Astrocyte (in vitro differentiated cells and primary cell): Measurements from ENCODE around the gene FBXO39. TPM values are rescaled to one million over a fixed set of nuclear protein-coding genes. Genes with fewer than 3 reads are reported as not detected.

Experiments
- DNase-seq: peaks from one replicate; pipeline ENCODE4 v3.0.0-alpha.2; 2010; ENCODE audit warnings: low read depth
- FAIRE-seq: peaks from 2 replicates; lab custom pipeline; 2011; peaks lifted over from hg19 to GRCh38; lab: Jason Lieb, UNC
- H2AFZ ChIP-seq: 2 replicates; pipeline ENCODE4 v1.6.0; 2012; ENCODE audit warnings: low read depth, low read length, inconsistent platforms
- H3K27ac ChIP-seq: 2 replicates; pipeline ENCODE4 v1.5.1; 2011; ENCODE audit warnings: low read depth, low read length, inconsistent platforms
- H3K27me3 ChIP-seq: 2 replicates; pipeline ENCODE4 v1.6.0; 2011; ENCODE audit warnings: low read length, inconsistent platforms; ENCODE audit not compliant: insufficient read depth
- H3K36me3 ChIP-seq: 2 replicates; pipeline ENCODE4 v1.5.1; 2011; ENCODE audit warnings: low read length, inconsistent platforms; ENCODE audit not compliant: insufficient read depth
- H3K4me1 ChIP-seq: 2 replicates; pipeline ENCODE4 v1.5.1; 2011; ENCODE audit warnings: low read length, inconsistent platforms; ENCODE audit not compliant: insufficient read depth
- H3K4me2 ChIP-seq: 2 replicates; pipeline ENCODE4 v1.6.0; 2012; ENCODE audit warnings: low read length, inconsistent platforms
- H3K4me3 ChIP-seq: 2 replicates; pipeline ENCODE4 v1.5.1; 2011; ENCODE audit warnings: low read depth, mild to moderate bottlenecking, low read length, inconsistent platforms; ENCODE audit not compliant: insufficient read depth
- H3K79me2 ChIP-seq: 2 replicates; pipeline ENCODE4 v1.6.0; 2012; ENCODE audit warnings: mild to moderate bottlenecking, low read length, inconsistent platforms; ENCODE audit not compliant: insufficient read depth
- H3K9ac ChIP-seq: 2 replicates; pipeline ENCODE4 v1.6.0; 2012; ENCODE audit warnings: mild to moderate bottlenecking, low read length, inconsistent platforms
- H3K9me3 ChIP-seq: 2 replicates; pipeline ENCODE4 v1.5.1; 2012; ENCODE audit warnings: low read depth, mild to moderate bottlenecking, low read length, inconsistent platforms; ENCODE audit not compliant: insufficient read depth
- H4K20me1 ChIP-seq: 2 replicates; pipeline ENCODE4 v1.6.0; 2012; ENCODE audit warnings: low read length, inconsistent platforms; ENCODE audit not compliant: insufficient read depth
- H3K27ac Mint-ChIP-seq: one replicate; pipeline ENCODE4 v1.8.0; 2021; ENCODE audit warnings: mild to moderate bottlenecking, mixed read lengths; ENCODE audit not compliant: unreplicated experiment
- H3K27me3 Mint-ChIP-seq: one replicate; pipeline ENCODE4 v1.8.0; 2021; ENCODE audit warnings: low read depth, mixed read lengths; ENCODE audit not compliant: unreplicated experiment
- H3K36me3 Mint-ChIP-seq: one replicate; pipeline ENCODE4 v1.8.0; 2021; ENCODE audit warnings: low read depth, mixed read lengths; ENCODE audit not compliant: unreplicated experiment
- H3K4me1 Mint-ChIP-seq: one replicate; pipeline ENCODE4 v1.8.0; 2021; ENCODE audit warnings: low read depth, mixed read lengths; ENCODE audit not compliant: unreplicated experiment
- H3K4me3 Mint-ChIP-seq: one replicate; pipeline ENCODE4 v1.8.0; 2021; ENCODE audit warnings: mild to moderate bottlenecking, moderate library complexity, mixed read lengths; ENCODE audit not compliant: unreplicated experiment
- H3K9me3 Mint-ChIP-seq: one replicate; pipeline ENCODE4 v1.8.0; 2021; ENCODE audit warnings: mild to moderate bottlenecking, mixed read lengths; ENCODE audit not compliant: unreplicated experiment
- EZH2 ChIP-seq: IDR thresholded peaks from 2 replicates; pipeline ENCODE4 v1.6.1; 2012; ENCODE audit warnings: mild to moderate bottlenecking, low read length, inconsistent platforms; ENCODE audit not compliant: insufficient read depth
- total RNA-seq: library from RNA; stranded (reverse); gene quantifications from 2 replicates; pipeline ENCODE4 v1.2.1, GENCODE V29; 2021
- TF ChIP-seq, protein P1 (sequence below): IDR thresholded peaks from 2 replicates; pipeline ENCODE4 v1.5.1; 2011; ENCODE audit warnings: low read depth, mild to moderate bottlenecking, inconsistent platforms, low read length, moderate library complexity; ENCODE audit not compliant: insufficient read depth

FBXO39 gene
- total RNA-seq, 1 donor from 2014 or later, result 0.93 TPM

DNA sequence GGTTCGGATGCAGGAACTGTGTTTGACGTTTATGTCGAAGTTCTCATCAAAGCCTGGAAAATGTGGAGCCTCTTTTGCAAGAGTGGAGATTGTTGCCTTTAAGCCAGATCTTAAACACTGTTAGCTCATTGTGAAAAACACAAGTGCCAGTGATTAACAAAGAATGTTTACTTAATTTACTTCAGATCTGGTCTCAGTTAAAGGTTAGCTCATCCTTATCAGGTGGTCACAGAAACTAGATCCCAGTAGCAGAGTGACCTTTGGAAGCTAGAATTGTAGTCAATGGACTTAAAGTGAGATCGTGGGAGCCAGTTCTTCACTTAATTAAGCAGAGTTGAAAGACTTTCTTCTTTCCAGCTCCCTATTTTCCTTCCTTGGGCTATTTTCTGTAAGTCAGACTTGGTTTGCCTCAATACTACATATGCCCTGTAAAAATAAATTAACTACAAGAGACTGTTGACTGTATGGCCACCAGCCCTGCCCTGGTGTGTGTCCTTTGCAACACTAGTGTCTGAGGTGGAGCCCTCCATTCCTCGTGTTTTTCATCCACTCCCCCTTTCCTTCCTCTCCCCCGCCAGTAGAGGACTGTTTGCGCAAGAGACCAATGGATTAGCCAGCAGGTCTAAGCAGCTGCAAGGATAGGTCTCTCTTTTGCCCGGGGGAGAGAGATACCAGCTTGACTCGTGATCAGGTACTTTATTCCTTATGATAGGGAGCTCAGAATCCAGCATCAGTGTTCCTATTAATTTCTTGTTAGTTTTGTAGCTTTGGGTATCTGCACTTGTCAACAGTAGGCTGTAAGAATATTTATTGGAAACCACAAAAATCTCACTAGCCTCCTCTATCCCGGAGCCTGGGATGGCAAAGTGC is 20.2 kb downstream of the FBXO39 start:
- DNase-seq (no peak), FAIRE-seq (no peak)
- Mint-ChIP-seq H3K4me1 (peaks cover 8% of the 10 kb centered on the region), H3K27me3 (peaks cover 29% of the 10 kb centered on the region), H3K36me3 (no peaks in the 10 kb centered on the region), H3K27ac (no peak overlapping the region), H3K4me3 (no peak overlapping the region), H3K9me3 (no peaks in the 10 kb centered on the region)
- Histone ChIP-seq H3K36me3 (no peaks in the 10 kb centered on the region), H3K9me3 (no peaks in the 10 kb centered on the region), H3K4me2 (no peak overlapping the region), H2AFZ (no peak overlapping the region), H3K27ac (no peak overlapping the region), H3K79me2 (no peaks in the 10 kb centered on the region), H3K9ac (no peak overlapping the region), H3K4me1 (no peaks in the 10 kb centered on the region), H3K4me3 (no peak overlapping the region), H4K20me1 (no peaks in the 10 kb centered on the region), H3K27me3 (no peaks in the 10 kb centered on the region)
- TF ChIP-seq, protein P1, sequence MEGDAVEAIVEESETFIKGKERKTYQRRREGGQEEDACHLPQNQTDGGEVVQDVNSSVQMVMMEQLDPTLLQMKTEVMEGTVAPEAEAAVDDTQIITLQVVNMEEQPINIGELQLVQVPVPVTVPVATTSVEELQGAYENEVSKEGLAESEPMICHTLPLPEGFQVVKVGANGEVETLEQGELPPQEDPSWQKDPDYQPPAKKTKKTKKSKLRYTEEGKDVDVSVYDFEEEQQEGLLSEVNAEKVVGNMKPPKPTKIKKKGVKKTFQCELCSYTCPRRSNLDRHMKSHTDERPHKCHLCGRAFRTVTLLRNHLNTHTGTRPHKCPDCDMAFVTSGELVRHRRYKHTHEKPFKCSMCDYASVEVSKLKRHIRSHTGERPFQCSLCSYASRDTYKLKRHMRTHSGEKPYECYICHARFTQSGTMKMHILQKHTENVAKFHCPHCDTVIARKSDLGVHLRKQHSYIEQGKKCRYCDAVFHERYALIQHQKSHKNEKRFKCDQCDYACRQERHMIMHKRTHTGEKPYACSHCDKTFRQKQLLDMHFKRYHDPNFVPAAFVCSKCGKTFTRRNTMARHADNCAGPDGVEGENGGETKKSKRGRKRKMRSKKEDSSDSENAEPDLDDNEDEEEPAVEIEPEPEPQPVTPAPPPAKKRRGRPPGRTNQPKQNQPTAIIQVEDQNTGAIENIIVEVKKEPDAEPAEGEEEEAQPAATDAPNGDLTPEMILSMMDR, result no peak
- no peak for TF ChIP-seq EZH2

DNA sequence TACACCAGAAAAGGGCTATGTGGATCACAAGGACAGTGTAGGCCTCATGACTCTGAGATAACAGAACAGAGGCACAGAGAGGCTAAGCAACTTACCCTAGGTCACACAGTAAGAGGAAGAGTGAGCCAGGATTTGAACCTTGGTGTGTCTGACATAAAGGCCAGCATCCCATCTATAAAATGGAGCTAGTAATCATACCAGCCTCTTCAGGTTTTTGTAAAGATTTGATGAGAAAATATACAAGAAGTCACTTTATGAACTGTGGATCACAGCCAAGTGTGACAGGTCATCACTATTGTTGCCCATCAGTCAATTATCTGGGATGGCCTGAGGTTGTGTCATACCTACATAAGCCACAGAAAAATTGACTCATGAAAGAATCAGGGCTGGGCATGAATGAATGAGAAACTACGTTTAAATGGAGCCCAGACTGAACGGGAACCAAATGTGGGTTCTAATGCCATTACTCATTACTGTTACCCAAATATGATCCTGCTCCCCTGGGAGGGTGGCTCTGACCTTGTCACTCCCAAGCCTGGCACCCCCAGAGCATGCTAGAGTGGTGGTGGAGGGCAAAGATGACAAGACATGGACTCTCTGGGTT is 21.0 kb downstream of the FBXO39 start:
- no peak for FAIRE-seq
- peaks cover 8% of the 10 kb centered on the region for H3K4me1 Mint-ChIP-seq
- no peak overlapping the region for H3K4me3 Mint-ChIP-seq

More for the DNA sequence above, 21.0 kb downstream of the FBXO39 start:
- DNase-seq, result no peak
- Histone ChIP-seq H3K4me2 (no peak overlapping the region), H3K27ac (no peak overlapping the region), H3K27me3 (no peaks in the 10 kb centered on the region), H2AFZ (no peak overlapping the region), H3K9ac (no peak overlapping the region), H3K4me3 (no peak overlapping the region), H3K4me1 (no peaks in the 10 kb centered on the region), H4K20me1 (no peaks in the 10 kb centered on the region), H3K79me2 (no peaks in the 10 kb centered on the region), H3K36me3 (no peaks in the 10 kb centered on the region), H3K9me3 (no peaks in the 10 kb centered on the region)
- no peaks in the 10 kb centered on the region for H3K36me3 Mint-ChIP-seq
- TF ChIP-seq EZH2, result no peak
- TF ChIP-seq, protein P1, result no peak
- peaks cover 26% of the 10 kb centered on the region for H3K27me3 Mint-ChIP-seq
- H3K9me3 Mint-ChIP-seq, result no peaks in the 10 kb centered on the region
- H3K27ac Mint-ChIP-seq, result no peak overlapping the region
